A549 (cell line): ENCODE results near the gene SGCD.

ENCODE experiments used
- CTCF ChIP-seq: fragments of >200 bp; sonication (Bioruptor Twin); formaldehyde crosslinking; IDR thresholded peaks from 3 replicates; pipeline ENCODE4 v1.5.1; 2016
- POLR2A ChIP-seq: IDR thresholded peaks from 2 replicates; pipeline ENCODE4 v1.6.1; 2012; ENCODE audit warnings: mild to moderate bottlenecking, low read length

DNA sequence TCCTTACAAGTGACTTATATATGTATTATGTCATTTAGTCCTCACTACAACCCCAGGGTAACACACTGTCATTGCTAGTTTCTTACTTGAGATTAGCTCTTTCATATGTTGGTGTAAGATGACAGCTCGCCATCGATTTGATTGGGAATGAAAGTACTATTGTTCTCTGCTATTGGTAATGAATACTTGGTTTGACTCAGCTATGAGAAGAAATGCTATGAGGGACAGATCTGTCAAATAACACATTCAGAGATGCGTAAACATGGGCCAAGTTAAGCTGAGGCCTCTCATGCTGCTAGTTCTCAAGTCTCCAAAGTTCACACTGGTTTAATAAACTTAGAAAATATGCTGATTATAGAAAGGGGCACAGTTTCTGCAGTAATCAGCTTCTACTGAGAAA is 142.7 kb downstream of the SGCD start:
- no peak for TF ChIP-seq CTCF
- no peak for TF ChIP-seq POLR2A
